Kidney tubule cell (primary cell): ENCODE data around the gene DNASE1L2.
"Not testable (repeated sequence)": the region's sequence is repeated elsewhere in the genome, so short reads cannot be mapped to it uniquely, and the experiment has no call there.

Experiments used
- DNase-seq: peaks from one replicate; pipeline ENCODE4 v3.0.0-alpha.2; 2018; ENCODE audit warnings: low spot score

The DNASE1L2 gene

DNA sequence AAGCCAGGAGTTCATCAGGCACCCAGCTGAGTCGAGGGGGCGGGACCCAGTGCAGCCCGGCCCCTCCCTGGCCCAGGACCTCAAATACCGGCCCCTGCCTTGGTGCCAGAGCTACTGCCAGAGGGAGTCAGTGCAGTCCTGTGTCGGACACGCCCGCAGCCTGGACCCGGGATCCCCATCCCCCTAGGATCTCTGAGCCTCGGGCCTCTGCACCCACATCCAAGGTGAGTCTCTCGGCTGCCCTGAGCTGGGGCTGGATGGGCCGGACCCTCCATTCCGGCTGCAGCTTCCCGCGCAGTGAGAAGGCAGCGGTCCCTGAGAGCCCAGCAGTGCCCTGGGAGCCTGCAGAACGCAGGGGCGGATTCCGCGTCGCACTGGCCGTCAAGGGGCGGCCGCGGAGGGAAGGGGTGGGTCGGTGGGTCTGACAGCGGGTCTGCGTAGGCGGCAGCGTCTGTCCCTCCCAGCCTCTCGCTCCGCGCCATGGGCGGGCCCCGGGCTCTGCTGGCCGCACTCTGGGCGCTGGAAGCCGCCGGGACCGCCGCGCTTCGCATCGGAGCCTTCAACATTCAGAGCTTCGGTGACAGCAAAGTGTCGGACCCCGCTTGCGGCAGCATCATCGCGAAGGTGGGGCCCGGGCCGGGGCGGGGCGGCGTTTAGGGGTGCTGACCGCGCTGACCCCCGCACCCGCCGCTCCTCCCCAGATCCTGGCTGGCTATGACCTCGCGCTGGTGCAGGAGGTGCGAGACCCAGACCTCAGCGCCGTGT, at the start of gene DNASE1L2:
Gene DNASE1L2 (plus strand): TSS at position 108 of the 765 bp plus-strand sequence. CDS start 373 bp downstream, at position 481.
- no peak for DNase-seq

- DNase-seq, result no peak
Observed at GRCh38 chr16:2186505-2186904, 49.7 kb upstream of the DNASE1L2 start.

DNA sequence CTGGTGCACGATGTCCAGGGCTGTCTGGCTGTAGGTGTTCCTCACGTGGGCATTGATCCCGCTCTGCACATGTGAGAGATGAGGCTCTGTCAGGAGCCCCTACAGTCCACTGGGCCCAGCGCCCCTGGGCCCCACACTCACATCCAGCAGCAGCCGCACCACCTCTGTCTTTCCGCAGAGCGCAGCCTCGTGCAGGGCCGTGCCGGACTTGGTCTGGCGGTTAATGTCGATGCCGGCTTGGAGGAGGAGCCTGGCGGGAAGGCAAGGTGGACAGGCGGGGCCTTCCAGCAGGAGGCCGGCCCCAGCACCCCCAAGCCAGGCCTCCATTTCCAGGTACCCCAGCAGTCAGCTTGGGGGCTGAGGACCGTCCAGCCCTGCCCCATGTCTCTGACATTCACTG, 49.0 kb upstream of the DNASE1L2 start:
- no peak for DNase-seq

DNA sequence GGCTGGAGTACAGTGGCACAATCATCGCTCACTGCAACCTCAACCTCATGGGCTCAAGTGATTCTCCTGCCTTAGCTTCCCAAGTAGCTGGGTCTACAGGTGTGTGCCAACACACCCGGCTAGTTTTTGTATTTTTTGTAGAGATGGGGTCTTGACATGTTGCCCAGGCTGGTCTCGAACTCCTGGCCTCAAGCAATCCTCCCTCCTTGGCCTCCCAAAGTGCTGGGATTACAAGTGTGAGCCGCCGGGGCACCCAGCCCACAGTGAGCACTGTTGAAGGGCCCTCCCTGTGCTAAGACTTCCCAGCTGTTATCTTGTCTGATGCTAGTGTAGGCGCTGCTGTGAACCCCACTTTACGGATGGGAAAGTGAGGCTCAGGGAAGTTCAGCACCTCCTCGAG, 47.8 kb upstream of the DNASE1L2 start:
- DNase-seq, result no peak

GRCh38 chr16:2189252-2189893, 46.9 kb upstream of the DNASE1L2 start:
- no peak for DNase-seq

DNA sequence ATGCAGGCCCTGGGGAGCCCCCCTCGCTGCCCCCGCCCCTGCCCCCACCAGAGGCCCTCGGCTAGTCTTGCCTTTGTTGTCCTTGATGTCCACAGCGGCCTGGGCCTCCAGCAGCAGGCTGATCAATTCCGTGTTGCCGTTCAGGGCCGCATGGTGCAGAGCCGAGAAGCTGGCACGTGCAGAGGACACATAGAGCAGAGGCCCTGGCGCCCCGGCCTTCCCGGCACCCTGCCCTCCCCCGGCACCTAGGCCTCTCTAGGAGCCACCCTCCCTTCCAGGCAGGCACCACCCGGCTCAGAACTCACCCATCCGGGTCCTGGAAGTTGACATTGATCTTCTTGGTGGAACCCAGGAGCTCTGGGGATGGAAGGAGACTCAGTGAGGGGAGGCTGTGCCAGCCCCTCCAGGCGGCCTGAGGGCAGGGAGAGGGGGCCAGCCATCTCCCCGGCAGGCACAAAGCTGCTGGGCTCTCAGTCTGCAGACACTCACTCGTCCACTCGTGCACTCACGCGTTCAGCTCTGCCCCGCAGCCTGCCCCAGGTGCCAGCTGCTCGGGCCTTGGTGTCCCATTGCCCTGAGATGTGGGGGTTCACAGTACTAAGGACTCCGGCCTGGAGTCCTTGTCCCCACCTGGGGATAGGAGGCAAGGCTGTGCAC, 46.1 kb upstream of the DNASE1L2 start:
- DNase-seq, result no peak

DNA sequence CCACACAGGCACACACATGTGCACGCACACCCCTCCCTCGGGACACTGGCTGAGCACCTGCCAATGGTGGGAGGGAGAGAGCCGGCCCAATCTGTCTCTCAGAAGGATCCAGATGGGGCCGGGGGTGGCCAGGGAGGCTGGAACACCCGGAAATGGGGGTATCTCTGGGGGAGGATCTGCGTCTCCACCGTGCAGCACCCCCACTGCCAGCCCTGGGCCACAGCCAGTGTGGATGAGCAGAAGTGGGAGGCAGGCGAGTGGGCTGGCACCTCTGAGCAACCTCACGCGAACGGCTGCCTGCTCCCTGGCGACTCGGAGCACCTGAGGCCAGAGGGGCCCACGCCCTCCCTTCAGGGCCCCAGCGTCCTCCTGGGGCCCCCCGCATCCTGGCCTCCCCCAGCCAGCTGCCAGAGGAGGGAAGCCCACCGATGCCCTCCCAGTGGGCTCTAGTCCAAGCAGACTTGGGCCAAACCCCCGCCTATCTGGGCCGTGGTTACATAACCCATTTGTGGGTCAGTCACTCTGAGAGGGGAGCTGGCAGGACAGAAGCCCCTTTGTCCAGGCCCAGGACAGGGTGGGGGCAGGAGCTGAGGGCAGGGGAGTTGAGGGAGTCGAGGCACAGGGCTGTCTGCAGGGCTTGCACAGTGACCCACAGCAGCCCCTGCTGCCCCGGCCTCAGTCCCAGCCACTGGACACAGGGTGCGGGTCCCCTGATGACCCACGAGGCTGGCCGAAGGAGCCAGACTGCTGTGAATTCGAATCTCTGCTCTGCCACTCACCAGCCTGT, 45.4 kb upstream of the DNASE1L2 start:
- DNase-seq, result no peak

DNA sequence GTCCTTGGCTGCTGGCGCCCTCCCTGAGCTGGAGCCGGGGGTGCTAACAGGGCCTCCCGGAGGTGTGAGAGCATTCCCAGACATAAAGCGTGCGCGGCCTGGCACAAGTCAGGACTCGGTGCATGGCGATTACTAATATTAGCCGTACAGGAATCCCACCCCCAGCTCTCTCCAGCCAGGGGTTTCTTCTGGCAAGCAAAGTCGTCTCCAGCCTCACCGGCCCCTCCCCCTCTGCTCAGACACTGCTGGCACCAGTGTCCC, 44.9 kb upstream of the DNASE1L2 start:
- DNase-seq, result no peak

- DNase-seq, result peak; percentile 70
Observed at GRCh38 chr16:2194166-2194834, 41.9 kb upstream of the DNASE1L2 start.

DNA sequence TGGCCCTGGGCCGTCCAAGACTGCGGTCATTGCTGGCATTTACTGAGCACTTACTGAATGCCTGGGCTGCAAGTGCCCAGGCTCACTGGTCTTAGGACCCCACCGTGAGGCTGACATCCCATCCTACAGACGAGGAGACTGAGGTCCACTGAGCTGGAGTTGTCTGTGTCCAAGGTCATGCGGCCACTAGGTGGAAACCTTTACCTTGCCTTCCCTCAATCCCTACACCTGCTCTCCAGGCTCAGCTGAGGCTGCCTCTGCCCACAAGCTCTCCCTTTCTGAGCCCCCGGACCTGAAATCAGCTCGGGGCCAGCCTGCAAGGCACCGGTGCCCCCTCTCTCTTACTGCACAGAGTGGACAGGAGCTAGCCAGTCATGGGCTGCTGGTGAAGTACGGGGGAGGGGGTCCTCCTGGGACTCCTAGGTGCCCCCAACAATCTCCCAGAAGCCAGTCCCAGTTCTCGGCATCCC, 41.4 kb upstream of the DNASE1L2 start:
- DNase-seq, result peak; percentile 76

- no peak for DNase-seq
Observed at GRCh38 chr16:2195322-2196161, 40.7 kb upstream of the DNASE1L2 start.

GRCh38 chr16:2196162-2196980, 39.9 kb upstream of the DNASE1L2 start, which contains the start of gene CASKIN1:
CASKIN1 (minus strand) TSS chr16:2196605; CDS start chr16:2196432, 173 bp downstream.
- peak; percentile 16 for DNase-seq

DNA sequence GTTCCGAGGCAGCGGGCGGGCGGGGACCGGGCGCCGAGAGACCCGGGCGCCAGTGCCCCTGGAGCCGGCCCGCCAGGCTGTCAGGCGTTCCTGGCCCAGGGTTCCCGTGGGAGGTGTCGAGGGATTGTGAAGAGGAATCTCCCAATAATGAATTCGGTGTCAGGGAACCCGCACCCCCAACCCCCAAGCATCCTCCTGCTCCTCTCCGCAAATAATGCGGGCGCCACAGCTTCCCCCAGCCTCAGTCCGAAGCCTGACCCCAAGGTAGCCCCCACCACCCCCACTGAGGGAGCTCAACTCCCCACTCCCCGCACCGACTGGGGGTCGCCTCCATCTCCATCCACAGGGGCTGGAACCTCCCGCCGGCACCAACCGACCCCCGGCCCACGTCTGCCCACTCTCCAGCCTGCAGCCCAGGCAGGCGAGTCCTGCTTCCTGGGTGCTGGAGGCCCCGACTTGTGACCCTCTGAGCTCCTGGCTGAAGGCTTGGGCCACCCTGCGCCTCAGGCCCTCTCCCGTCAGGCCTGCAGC, 39.2 kb upstream of the DNASE1L2 start:
- DNase-seq, result no peak

DNA sequence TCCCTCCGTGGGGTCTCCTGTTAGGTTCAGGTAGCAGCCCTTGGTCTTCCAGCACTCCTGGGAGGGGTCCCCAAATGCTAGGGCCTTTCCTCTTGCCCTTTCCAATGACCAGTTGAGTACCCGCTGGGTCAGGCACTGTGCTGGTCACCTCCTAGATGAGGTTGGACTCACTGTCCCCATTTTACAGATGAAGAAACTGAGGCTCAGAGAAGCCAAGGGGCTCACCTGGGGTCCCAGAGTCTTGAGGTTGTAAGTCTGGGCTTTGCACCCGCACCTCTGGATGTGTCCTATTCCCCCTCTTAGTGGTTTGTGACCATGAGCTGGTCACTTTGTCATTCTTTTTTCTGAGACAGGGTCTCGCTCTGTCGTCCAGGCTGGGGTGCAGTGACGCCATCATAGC, 38.5 kb upstream of the DNASE1L2 start:
- no peak for DNase-seq

GRCh38 chr16:2198283-2198682, 38.0 kb upstream of the DNASE1L2 start:
- DNase-seq, result no peak

GRCh38 chr16:2199095-2199494, 37.1 kb upstream of the DNASE1L2 start:
- DNase-seq, result no peak

- no peak for DNase-seq
Observed at GRCh38 chr16:2199621-2200139, 36.6 kb upstream of the DNASE1L2 start.

- no peak for DNase-seq
Observed at GRCh38 chr16:2200313-2200712, 35.9 kb upstream of the DNASE1L2 start.

- DNase-seq, result not testable (repeated sequence)
Observed at GRCh38 chr16:2203119-2203688, 33.0 kb upstream of the DNASE1L2 start.
